HPDE6-E6E7 (cell line): ENCODE measurements around the gene PLEKHA5.
"Not testable (repeated sequence)": the region's sequence is repeated elsewhere in the genome, so short reads cannot be mapped to it uniquely, and the experiment has no call there.

ENCODE experiments used
- DNase-seq: peaks from one replicate; pipeline ENCODE4 v3.0.0; 2011; ENCODE audit warnings: missing footprints; ENCODE audit errors: extremely low spot score

PLEKHA5 gene

GRCh38 chr12:19201661-19202060 is 72.1 kb downstream of the PLEKHA5 start:
- DNase-seq, result no peak

GRCh38 chr12:19203013-19203412 is 73.5 kb downstream of the PLEKHA5 start:
- DNase-seq, result no peak

DNA sequence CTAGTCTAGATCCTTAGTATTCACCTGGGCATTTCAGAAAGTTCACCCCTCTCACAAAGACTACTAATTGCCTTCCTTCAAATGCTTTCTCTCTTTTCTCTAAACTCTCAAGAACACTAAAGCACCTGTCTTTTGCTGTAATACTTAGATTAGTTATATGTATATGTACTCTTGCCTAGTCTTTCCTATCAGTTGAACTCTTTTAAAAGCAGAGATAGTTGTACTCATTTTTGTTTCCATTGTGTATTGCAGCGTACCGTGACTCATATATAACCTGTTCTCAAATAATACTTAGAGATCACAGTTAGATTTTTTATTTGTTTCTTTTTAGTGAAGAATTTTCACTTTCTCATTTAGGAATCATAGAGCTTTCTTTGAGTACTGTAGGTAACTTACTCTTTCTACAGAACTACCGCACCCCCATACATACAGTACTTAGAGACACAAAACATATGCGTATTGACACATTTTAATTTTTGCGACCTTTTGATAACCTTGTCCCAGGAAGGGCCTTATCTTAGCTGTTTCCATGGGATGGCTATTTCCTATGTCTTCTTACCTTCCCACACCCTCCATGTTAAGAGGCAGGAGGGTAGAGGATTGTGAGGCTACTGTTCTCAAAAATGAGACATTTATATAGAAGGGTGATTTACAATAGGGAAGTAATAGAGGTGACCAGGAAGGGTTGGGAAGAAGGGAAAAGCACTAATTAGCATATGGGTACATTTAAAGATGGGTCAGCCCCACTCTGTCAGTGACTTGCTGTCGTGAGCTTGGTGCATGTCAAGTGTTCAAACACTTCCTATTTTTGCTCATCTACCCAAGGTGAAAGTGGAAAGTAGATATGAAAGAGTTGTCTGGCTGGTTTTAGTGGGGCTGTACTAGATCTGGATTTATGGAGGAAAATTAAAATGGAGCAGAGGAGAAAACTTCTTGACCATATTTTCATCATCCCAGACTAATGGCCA is 74.3 kb downstream of the PLEKHA5 start:
- DNase-seq, result no peak

DNA sequence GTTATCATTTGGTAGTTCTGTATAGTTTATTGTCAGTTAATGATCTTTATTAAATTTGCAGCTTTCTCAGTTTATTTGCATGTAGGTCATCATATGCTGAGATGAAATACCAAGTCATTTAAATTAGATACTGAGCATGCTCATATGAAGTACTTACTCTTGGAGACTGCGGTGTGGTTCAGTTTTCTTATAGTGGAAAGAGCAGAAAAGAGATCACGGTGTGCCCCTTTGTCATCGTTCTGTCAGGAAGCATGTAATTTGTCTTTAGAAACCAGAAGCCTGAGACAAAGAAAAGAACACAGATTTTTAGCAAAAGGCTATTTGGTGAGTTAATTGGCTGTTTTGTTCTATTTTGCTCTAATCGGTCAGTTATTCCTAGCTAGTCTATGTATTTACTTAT is 75.6 kb downstream of the PLEKHA5 start:
- DNase-seq, result no peak

DNA sequence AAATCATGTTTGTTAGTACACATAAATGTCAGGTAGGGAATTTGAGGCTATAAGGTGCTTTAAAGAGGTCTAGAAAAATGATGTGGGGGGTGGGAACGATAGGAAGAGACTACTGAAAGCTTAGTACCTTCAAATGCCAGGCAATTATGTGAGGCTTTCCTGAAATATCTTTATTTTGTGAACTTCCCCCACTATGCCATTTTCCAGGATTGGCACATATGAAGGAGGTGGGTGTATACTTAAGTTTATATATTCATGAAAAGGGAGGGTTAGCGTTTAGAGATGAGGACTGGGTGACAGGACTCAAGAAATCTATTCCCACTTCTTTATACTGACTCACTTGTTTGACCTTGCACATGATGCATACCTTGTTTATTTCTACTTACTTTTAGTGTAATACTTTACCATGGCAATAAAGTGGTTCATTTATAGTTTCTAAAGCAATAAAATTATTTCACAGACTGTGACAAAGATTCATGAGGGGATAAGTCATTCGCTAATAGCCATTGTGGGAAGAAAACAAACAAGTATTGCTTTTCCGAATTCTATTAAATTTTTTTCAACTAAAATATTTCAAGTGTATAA is 77.1 kb downstream of the PLEKHA5 start:
- no peak for DNase-seq

DNA sequence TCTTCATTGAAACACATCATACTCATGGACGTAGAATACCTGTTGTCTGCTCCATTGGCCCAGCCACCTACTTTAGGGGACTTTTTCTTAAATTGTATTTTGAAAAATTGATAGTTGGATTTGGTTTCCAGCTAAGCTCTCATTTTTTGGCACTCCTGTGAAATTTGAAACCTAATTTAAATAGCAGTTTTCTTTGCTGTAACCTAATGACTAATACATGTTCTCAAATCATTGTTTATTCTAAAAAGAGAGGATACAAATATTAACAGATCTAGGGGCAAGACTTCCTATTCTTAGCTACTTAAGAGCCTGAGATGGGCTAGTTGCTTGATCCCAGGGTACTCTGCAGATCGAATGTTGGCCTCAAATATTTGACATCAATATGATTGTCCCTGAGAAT is 78.9 kb downstream of the PLEKHA5 start:
- no peak for DNase-seq

DNA sequence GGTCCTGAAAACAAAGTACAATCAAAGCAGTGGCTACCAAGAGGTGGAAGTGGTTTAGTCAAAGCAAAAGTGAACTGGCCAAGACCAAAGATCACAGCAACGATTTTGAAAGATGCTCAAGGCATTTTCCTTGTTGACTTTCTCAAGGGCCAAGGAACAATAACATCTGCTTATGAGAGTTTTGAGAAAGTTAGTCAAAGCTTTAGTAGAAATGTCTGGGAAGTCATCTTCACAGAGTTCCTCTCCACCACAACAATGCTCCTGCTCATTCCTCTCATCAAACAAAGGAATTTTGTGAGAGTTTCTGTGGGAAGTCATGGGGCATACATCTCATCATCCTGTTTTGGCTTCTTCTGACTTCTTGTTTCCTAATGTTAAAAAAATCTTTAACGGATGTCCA is 80.1 kb downstream of the PLEKHA5 start:
- DNase-seq, result no peak

- DNase-seq, result no peak
These were observed 82.3 kb downstream of the PLEKHA5 start for GRCh38 chr12:19211802-19212201.

GRCh38 chr12:19212245-19212644 is 82.7 kb downstream of the PLEKHA5 start:
- no peak for DNase-seq

- DNase-seq, result no peak
These were observed 84.5 kb downstream of the PLEKHA5 start for GRCh38 chr12:19214020-19214419.

DNA sequence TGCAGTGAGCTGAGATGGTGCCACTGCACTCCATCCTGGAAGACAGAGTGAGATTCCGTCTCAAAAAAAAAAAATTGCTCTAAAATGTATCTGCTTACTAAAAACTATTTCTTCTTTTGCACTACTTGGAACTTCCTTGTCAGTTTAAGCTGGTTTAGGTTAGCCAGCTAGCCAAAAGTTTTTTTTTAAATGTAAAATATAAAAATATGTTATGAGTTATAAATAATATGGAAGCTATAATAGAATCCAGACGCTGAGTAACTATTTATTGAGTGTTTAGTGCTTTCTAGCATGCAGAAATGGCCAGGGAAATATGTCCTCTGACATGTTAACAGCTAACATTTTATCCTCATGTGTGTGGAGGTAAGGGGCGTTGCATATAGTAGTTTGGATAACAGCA is 85.6 kb downstream of the PLEKHA5 start:
- no peak for DNase-seq

GRCh38 chr12:19217446-19217845 is 87.9 kb downstream of the PLEKHA5 start:
- DNase-seq, result no peak

DNA sequence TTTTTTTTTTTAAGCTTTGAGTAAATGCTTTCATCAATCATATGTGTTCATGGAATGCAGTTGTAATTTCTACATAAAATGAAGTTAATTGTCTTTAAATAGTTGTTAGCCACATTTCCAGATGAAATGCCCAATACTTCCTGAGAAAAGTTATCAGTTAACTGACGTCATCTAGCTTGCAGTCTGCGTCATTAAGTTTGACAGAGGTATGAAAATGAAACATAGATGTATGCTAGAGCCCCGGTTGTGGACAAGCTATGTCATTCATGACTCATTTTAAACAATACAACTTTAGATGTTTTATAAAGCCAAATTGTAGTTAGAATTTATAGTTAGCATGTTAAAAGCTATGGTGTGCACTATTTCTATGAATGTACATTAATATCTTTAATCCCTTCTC is 90.7 kb downstream of the PLEKHA5 start:
- peak; percentile 12 for DNase-seq

DNA sequence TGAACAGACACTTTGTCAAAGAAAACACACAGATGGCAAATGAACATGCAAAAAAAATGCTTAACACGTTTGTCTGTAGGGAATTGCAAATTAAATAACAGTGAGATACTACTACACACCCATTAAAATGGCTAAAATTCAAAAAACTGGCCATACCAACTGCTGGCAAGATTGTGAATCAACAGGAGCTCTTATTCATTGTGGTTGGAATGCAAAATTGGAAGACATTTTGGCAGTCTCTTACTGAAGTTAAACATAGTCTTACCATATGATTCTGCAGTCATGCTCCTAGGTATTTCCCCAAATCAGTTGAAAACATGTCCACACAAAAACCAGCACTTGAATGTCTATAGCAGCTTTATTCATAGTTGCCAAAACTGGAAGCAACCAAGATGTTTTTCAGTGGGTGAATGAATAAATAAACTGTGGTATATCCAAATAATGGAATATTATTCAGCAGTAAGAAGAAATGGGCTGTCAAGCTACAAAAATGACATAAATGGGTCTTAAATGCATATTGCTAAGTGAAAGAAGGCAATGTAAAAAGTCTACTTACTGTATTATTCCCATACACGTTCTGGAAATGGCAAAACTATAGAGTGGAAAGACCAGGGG is 91.4 kb downstream of the PLEKHA5 start:
- DNase-seq, result no peak

DNA sequence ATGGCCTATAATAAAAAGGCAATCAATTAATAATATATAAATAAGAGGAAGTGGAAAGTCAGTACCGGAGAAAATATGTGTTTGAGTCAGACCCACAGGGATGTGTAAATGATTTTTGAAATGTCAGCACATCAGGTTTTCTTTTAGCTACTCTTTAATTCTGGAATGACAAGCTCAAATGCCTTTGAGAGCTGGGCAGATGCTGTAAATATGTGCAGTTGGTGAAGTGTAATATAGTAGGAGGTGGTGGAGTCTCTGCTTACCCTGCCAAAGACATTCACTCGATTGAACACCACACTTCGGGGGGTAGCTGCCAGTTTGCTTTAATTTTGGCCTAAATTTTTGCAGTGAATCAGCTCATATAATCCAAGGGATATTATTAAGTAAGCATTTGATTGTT is 93.0 kb downstream of the PLEKHA5 start:
- no peak for DNase-seq

GRCh38 chr12:19223018-19223417 is 93.5 kb downstream of the PLEKHA5 start:
- peak; percentile 8 for DNase-seq

DNA sequence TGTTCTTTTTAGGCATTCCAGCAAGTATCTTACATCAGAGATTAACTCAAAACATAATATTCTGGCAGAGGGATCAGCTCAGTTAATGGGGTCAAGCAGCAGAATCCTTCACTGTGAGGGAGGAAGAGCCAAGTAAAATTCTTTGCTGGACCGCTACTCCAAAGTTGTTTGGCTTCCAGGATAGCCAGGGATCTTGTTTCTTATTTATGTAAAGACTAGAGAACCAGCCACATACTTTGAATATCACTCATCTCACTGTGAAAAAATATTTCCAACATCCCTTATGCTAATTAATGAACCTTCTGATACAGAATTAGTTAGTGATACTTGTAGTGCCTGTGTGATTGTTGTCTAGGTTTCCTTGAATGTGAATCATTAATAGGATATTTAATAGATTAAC is 94.2 kb downstream of the PLEKHA5 start:
- DNase-seq, result no peak

GRCh38 chr12:19224746-19225145 is 95.2 kb downstream of the PLEKHA5 start:
- no peak for DNase-seq

DNA sequence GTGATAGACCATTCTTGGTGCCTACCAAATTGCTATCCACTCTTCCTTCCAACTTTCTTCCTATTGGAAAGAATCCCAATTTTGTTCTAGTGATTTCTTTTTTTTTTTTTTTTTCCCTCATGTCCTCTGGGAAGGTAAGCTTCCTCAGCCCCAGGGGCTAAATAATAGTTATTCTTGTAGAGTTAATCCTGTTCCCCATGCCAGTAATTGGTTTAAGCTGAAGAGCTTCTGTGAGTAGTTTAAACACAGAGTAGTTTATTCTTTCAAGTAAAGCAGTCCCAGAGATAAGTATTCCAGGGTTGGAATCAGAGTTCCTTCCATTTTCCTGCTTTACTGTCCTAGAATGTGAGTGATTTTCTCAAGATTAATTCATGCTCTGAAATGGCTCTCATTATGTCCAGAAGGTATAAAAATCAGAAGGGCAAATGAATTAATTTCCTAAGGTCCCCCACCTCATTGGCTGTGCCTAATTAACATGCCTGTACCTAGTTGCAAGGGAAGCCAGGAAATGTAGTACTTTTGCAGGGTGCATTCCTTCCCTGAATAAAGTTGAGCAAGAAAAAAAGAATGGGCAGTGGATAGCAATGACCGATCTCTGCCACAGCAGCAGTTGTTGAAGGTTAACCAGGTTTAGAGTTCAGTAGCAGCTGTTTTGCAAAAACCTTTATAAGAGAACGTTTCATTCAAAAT is 97.8 kb downstream of the PLEKHA5 start:
- no peak for DNase-seq

DNA sequence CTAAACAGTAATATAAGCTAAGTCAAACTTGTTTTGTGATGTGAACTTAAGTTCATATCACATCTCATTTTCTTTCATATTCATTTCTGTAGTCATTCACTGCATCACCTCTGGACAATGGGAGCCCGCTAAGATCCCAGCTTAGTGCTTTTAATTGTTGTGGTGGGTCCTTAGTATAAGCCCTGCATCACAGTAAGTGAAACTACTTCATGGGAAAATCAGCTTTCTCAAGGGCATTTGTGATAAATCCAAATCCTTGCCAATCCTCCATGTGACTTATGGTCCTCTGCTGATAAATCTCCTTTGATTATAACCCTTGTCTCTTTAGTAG is 98.3 kb downstream of the PLEKHA5 start:
- no peak for DNase-seq

DNA sequence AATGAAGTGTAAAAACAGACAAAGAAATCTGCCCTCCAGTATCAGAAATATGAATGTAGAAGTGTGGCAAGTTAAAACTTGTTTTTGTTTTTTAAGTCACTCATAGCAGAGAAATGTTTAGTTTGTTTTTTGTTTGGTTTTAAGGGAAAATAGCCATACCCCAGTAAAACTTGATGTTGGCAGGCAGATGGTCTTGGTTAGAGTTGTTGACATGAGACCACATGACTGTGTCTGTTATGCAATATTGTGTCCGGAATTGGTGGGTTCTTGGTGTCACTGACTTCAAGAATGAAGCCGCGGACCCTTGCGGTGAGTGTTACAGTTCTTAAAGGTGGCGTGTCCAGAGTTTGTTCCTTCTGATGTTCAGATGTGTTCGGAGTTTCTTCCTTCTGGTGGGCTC is 99.5 kb downstream of the PLEKHA5 start:
- DNase-seq, result not testable (repeated sequence)

- no peak for DNase-seq
These were observed 100.8 kb downstream of the PLEKHA5 start for GRCh38 chr12:19230299-19230866.
